Adrenal gland (tissue), 5 donors: ENCODE results near the gene B4GALNT3.

Source experiments
- CTCF ChIP-seq, 6 experiments: fragments of 450-650 bp in 4 of 6; fragments of 200-600 bp in 2 of 6; sonication (generic) in 1 of 6; IDR thresholded peaks; 1 replicate in 5 of 6; 2 replicates in 1 of 6; pipeline versions ENCODE4 v1.5.1 to v1.8.0; 2016 to 2021; ENCODE audit warnings: antibody characterized with exemption in 6 of 6, mild to moderate bottlenecking in 2 of 6, moderate library complexity in 1 of 6
- POLR2A ChIP-seq, 2 donors: fragments of 450-650 bp; IDR thresholded peaks; one replicate each; pipeline ENCODE4 v1.6.1; 2017; ENCODE audit warnings: antibody characterized with exemption in 2 of 2, mild to moderate bottlenecking in 2 of 2, moderate library complexity in 1 of 2
- donor health status: DM: no; HTN: no; CAD: no.

GRCh38 chr12:602700-603068 is 142.9 kb downstream of the B4GALNT3 start:
- TF ChIP-seq CTCF (IDR thresholded peaks at IDR 0.05) (no peak), POLR2A (IDR thresholded peaks at IDR 0.05) (no peak)
